Measurements from ENCODE around the gene DUSP6.

DUSP6 gene

DNA sequence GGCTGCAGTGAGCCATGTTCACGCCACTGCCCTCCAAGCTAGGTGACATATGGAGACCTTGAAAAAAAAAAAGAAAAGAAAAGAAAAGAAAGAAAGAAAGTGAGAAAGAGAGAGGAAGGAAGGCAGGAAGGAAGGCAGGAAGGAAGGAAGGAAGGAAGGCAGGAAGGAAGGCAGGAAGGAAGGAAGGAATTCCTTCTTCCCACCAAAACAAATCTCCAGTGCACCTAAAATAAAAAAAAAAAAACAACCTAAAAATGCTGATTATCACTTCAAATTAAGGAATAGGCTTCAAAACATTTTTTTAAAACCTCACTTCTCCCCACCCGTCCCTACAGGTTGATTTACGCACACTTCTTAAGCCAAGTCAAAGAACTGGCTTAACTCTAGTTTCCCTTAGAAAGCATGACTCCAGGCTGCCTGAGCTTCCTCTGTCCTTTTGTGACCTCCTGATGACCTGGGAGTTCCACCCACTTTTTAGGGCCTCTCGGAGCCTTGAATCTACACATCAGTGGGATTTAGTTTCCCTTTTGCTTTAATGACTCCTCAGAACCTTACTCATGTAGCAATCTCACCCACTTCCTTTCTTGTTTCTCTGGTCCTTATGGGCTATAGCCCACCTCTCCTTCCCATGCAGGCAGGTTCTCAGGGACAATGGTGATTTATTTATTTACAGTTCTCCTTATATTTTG, 18.6 kb downstream of the DUSP6 start:
- Mint-ChIP-seq H3K4me1 (peaks cover 18% of the 10 kb centered on the region), H3K27me3 (no peaks in the 10 kb centered on the region), H3K9me3 (peaks cover 7% of the 10 kb centered on the region), H3K36me3 (peaks cover 2% of the 10 kb centered on the region), H3K4me3 (peak overlapping the region; percentile 78), H3K27ac (peak overlapping the region; percentile 11)

DNA sequence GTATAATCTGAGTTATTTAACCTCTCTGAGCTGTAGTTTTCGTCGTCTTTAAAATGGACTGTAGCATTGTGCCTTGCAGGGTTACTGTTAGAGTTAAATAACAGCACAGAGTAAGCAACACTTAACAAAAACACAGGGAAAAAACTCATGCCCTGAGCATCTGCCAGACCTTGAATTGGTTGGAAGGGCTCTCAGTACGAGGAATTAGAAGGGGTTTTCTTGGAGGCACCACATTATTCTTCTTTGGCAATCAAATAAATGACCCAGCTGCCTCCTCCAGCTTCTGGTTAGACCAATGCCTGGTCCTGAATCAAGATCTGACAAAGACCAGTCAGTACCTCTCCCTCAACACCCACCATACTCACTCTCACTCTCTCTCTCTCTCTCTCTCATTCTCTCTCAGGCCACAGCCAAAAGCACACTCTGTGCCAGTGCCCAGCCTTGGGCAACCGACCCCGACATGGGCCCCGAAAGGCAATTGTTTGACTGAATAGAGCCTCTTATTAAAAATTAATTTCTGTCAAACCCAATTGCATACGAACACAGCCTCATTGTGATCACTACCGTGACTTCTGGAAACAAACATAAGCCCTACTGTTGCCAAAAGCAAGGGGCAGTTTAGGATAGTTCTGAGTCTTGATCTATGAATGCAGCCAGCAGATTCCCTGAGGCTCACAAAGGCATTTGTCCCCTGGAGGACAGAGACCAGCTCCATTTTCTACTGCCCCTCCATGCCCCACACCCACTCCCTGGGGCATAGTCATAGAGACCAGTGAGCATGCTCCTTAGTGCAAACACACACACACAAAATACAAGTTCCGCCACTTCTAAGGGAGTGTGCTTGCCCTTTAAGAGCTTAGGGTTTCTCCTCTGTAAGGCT, 23.9 kb downstream of the DUSP6 start:
- H3K27me3 Mint-ChIP-seq: no peaks in the 10 kb centered on the region
- H3K4me3 Mint-ChIP-seq: no peak overlapping the region
- H3K9me3 Mint-ChIP-seq: peaks cover 7% of the 10 kb centered on the region
- H3K4me1 Mint-ChIP-seq: peaks cover 15% of the 10 kb centered on the region
- peaks cover 2% of the 10 kb centered on the region for H3K36me3 Mint-ChIP-seq
- no peak overlapping the region for H3K27ac Mint-ChIP-seq

DNA sequence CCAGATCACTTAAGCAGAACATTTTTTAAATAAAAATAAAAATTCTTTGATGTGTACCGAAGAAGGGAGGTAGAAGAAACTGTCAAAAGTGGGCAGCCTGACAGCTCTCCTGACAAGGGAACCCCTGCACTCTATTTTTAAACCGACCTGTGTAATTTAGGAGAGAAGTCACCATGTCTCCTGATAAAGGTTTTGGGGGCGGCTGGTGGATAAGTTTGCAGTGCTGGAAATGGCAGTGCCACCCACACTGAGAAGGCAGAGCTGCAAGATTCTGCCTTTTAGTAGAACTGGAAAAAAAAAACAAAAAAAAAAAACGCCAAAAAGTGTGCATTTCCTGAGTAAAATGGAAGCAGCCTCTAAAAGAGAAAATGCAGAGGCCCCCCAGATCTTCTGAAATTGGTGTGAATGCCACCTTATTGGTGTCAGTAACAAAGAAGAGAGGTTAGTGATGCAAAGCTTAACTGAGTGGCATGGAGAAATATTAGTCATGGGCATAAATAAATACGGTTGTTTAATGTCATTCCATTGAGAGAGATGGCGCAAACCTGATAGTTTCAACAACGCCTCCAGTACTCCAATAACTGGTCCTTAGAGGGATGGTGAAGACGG, 24.7 kb downstream of the DUSP6 start:
- Mint-ChIP-seq H3K4me3 (no peak overlapping the region), H3K27ac (no peak overlapping the region), H3K4me1 (peaks cover 13% of the 10 kb centered on the region)

DNA sequence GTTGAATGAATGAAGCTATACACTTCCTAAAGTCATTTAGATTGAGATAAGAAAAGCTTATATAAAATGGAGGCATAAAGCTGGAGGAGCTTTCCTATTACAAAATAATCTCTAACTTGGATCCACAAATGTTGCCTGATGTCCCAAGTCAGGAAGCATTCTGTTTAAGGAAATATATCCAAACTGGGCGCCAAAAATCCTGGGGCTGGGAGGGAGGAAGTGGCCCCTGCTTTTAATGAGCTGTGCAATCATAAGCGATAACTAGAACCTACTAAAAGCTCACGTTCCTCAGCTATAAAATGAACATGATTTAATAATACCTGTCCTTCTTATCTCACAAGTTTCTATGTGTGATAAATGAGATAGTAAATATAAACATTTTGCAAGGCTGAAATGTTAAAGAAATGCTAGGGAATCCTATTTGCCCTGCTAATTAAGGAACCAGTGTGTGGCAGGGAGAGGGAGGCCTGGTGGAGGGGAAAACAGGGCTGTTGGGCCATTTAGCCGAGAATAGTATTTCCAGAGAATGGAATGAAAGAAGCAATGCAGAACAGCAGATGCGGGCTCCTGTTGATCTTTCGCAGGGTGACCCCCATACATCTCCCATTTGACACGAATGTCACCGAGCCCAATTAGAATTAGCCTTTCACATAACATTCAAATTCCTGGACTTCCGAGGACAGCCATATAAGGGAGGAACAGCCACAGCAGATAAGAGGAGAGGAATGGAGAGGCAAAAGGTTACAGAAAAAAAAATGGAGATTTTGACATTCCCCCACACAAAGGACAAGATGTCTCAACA, 25.9 kb downstream of the DUSP6 start:
- H3K27ac Mint-ChIP-seq: no peak overlapping the region
- H3K27me3 Mint-ChIP-seq: no peaks in the 10 kb centered on the region
- H3K36me3 Mint-ChIP-seq: peaks cover 2% of the 10 kb centered on the region
- H3K4me1 Mint-ChIP-seq: peaks cover 13% of the 10 kb centered on the region
- H3K4me3 Mint-ChIP-seq: no peak overlapping the region
- H3K9me3 Mint-ChIP-seq: peaks cover 7% of the 10 kb centered on the region

More for the DNA sequence above, 24.7 kb downstream of the DUSP6 start:
- Mint-ChIP-seq H3K9me3 (peaks cover 7% of the 10 kb centered on the region), H3K27me3 (no peaks in the 10 kb centered on the region), H3K36me3 (peaks cover 2% of the 10 kb centered on the region)

DNA sequence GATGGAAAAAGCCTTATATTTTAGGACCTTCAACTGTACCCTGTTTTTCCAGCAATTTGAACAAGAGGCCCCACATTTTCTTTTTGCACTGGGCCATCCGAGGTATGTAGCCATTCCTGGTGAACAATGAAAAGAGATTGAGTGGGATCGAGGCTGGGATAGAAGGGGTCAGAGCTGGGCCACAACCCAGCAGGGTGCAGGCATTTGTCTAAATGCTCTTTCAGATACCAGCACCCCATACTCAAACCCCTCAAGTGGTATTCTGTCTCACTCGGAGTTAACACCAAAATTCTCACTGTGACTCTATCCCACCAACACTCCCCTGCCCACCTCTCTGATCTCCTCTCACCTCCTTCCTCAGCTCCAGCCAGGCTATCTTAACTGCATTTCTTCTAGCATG, 26.8 kb downstream of the DUSP6 start:
- peaks cover 1% of the 10 kb centered on the region for H3K9me3 Mint-ChIP-seq
- no peak overlapping the region for H3K27ac Mint-ChIP-seq
- H3K27me3 Mint-ChIP-seq: no peaks in the 10 kb centered on the region
- no peak overlapping the region for H3K4me3 Mint-ChIP-seq
- H3K36me3 Mint-ChIP-seq: no peaks in the 10 kb centered on the region
- H3K4me1 Mint-ChIP-seq: peaks cover 13% of the 10 kb centered on the region

DNA sequence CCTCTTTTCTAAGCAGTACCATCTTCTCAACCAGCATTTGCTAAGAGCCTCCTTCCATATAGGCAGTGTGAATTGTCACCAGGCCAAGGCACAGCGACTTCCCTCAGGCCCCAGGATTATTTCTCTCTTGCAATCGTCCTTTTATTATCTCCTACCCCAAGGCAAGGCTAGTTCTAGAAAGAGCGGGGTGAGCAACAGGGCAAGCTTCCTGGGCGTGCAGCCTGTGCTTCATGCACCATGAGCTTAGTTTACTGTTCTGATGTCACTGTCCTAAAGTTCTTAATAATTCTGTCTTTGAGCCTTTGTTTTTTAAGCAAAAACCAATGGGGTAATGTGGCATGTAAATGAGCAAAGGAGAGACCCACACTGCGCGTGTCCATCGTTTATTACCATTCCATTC, 27.9 kb downstream of the DUSP6 start:
- Mint-ChIP-seq H3K27me3 (no peaks in the 10 kb centered on the region), H3K36me3 (no peaks in the 10 kb centered on the region), H3K4me1 (peaks cover 13% of the 10 kb centered on the region), H3K4me3 (no peak overlapping the region), H3K9me3 (no peaks in the 10 kb centered on the region), H3K27ac (no peak overlapping the region)

DNA sequence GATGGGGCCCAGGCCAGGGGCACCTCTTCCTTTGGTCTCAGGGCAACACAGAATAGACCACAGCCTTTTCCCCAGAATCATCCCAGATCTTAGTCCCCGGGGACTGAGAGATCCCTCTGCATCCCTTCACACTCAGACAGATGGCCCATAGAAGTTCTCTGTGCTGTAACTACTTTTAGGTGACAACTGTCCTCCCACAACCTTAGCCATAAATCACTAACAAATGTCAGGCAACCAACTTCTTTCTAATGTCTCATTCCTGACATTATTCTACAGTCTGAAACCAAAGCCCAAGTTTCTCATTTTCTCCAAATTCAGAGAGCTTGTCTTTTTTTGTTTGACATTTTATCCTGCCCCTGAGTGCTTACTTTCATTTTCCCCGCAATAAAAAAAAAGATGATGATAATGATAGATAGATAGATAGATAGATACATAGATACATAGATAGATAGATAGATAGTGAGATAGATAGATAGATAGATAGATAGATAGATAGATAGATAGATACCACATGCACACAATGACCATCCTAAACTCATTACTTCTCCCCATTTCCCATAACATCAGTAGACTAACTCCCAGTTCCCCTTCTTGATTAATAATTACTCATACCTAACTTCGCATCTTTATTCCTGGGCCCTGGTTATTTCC, 28.6 kb downstream of the DUSP6 start:
- H3K27me3 Mint-ChIP-seq: no peaks in the 10 kb centered on the region
- H3K36me3 Mint-ChIP-seq: no peaks in the 10 kb centered on the region
- H3K9me3 Mint-ChIP-seq: no peaks in the 10 kb centered on the region
- peaks cover 13% of the 10 kb centered on the region for H3K4me1 Mint-ChIP-seq
- H3K27ac Mint-ChIP-seq: peak overlapping the region; percentile 43
- no peak overlapping the region for H3K4me3 Mint-ChIP-seq

DNA sequence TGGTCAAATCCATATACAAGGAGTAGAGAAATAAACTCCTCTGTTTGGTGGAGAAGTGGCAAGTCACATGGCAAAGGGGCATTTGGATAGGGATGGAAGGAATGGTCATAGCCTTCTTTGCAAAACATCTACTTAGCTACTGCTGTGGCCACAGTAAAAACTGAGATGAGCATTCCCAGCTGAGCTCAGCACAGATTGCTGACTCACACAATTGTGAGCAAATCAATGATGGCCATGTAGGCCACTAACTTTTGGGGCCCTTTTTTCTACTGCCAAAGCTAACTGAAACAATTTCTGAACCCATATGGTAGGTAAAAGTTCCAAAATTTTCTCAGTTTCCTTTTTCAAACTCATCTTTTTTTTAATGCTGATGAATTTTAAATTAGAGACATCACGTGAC, 31.6 kb downstream of the DUSP6 start:
- Mint-ChIP-seq H3K27me3 (no peaks in the 10 kb centered on the region), H3K4me1 (peaks cover 10% of the 10 kb centered on the region), H3K4me3 (no peak overlapping the region), H3K9me3 (no peaks in the 10 kb centered on the region), H3K36me3 (no peaks in the 10 kb centered on the region), H3K27ac (peak overlapping the region; percentile 26)

DNA sequence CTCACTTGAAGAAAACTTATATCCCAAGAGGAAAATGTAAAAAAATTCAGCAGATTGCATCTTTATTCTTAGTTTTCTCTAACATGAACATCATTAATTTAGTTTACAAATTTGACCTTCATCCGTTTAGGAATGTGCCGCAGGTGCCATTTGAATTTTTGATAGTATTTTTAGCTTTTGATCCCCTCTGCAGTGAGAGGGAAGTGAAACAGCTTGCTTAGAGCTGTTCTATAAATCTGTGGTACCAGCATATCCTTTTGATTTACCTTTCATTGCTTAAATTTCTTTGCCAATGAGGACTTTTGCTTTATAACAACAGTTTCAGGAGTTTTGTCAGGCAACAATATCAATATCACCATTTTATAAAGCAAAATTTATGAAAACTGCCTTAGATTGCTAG, 32.7 kb downstream of the DUSP6 start:
- no peaks in the 10 kb centered on the region for H3K9me3 Mint-ChIP-seq
- H3K36me3 Mint-ChIP-seq: no peaks in the 10 kb centered on the region
- no peaks in the 10 kb centered on the region for H3K27me3 Mint-ChIP-seq
- no peak overlapping the region for H3K27ac Mint-ChIP-seq
- no peak overlapping the region for H3K4me3 Mint-ChIP-seq
- H3K4me1 Mint-ChIP-seq: peaks cover 10% of the 10 kb centered on the region

DNA sequence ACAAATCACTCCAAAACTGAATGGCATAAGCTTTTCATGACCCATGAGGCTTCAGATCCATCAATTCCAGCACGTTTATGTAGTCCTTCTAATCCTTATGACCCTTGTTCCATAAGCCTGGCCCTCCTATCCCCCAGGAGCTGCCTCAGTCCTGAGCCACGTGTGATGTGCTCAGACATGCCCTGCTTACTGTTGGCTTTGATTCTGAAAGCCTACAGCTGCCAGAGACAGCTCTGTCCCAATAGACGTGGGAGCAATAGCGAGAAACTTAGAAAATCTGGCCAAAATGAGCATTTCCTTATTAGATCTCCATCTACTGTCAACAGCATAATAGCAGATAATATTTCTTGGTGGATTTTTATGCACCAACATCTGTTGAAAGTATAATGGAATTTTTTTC, 33.2 kb downstream of the DUSP6 start:
- H3K9me3 Mint-ChIP-seq: no peaks in the 10 kb centered on the region
- H3K36me3 Mint-ChIP-seq: no peaks in the 10 kb centered on the region
- peaks cover 10% of the 10 kb centered on the region for H3K4me1 Mint-ChIP-seq
- H3K27ac Mint-ChIP-seq: no peak overlapping the region
- H3K4me3 Mint-ChIP-seq: no peak overlapping the region
- no peaks in the 10 kb centered on the region for H3K27me3 Mint-ChIP-seq

DNA sequence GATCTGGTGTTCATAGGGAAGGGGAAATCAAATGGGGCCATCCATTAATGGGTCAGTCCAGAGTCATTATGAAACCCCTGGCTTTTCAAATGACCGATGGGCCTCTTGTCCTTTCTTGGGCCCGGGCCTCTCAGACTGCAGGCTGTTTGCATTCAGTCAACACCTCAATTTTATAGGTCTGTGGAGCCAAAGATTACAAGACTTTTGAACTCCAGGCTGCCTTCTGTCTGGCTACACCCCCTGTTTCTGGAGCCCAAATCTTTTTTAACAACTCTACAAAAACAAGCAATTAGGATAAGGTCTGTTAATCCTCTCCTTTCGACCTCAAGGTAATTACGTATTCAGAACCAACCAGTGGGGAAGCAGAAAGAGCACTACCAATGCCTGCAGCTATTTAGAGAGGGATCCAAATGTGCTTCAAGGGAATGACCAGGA, 35.6 kb downstream of the DUSP6 start:
- Mint-ChIP-seq H3K36me3 (no peaks in the 10 kb centered on the region), H3K9me3 (no peaks in the 10 kb centered on the region), H3K27me3 (no peaks in the 10 kb centered on the region), H3K4me1 (peaks cover 10% of the 10 kb centered on the region), H3K4me3 (no peak overlapping the region), H3K27ac (no peak overlapping the region)

DNA sequence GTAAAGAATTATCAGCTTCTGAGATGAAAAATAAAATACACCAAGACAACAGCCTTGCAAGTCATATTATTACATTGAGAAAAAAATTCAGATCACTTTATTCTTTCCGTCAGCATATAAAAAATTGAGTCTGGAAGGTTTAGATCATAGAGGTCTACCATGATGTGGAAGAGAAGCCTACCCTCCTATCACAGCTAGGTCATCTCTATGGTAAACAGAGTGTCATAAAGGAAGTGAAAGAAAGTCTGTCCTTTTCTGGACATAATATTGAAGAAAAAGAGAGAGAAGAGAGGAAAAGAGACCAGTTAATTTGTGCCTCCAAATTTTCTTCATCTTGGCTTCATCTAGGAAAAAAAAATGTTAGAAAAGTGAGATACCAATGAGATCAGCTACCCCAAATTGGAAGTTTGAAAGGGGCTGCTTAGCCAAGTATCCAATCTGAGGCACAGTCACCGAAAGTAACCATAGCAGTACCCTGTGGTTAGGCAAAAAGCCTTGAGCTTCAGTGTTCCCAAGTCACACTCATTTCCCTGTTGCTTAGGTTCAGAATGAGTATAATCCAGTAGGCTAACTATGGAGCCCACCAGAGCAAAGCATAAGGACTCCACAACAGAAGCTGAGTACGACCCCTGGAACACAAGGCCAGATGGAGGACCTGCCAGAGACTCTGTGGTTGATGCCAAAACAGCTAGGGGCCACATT, 38.1 kb downstream of the DUSP6 start:
- Mint-ChIP-seq H3K4me3 (no peak overlapping the region), H3K9me3 (no peaks in the 10 kb centered on the region), H3K36me3 (no peaks in the 10 kb centered on the region), H3K27me3 (no peaks in the 10 kb centered on the region), H3K27ac (no peak overlapping the region), H3K4me1 (peaks cover 17% of the 10 kb centered on the region)

DNA sequence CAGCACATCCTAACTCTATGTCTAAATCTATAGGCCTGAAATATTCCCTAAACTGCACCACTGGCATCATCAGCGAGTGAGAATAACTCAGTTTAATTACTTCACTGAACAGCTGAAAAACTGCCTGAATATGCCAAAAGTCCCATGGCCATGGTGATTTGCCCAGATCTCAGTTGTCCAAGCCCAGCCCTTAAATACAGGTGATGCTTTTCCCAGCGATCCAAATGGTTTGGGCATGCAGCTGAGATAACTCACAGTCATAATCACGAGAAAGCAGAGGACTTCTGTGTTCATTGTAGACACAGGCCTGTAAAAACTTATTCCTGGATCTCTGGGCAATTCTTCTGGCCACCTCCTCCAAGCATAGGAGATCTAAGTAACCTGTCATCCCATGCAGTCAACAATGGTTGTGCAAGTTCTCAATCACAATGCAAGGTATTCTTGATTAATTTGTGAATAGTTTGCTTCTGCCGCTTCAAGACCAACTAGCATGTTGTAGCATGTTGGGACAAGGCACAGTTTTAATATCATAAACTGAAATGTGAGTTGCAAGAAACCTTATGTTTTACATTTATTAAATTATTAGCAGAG, 40.5 kb downstream of the DUSP6 start:
- H3K36me3 Mint-ChIP-seq: no peaks in the 10 kb centered on the region
- peaks cover 29% of the 10 kb centered on the region for H3K4me1 Mint-ChIP-seq
- no peak overlapping the region for H3K4me3 Mint-ChIP-seq
- H3K9me3 Mint-ChIP-seq: no peaks in the 10 kb centered on the region
- no peak overlapping the region for H3K27ac Mint-ChIP-seq
- H3K27me3 Mint-ChIP-seq: no peaks in the 10 kb centered on the region

DNA sequence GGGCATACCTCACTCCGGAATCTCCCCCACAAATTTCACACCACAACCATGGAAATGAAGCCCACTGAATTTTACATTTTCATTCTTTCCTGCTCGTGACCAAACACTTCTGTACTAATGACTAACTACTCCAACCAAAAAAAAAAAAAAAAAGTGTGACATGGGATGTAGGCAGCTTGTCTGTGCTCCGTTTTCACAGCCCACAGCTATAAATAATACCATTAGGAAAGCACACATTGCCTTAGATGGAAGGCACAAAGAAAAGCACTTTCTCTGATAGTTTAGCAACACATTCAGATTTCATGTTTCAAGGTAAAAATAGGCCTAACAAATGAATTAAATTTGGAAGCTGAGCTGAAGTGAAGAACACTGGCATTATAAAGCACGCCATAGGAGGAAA, 42.5 kb downstream of the DUSP6 start:
- Mint-ChIP-seq H3K36me3 (no peaks in the 10 kb centered on the region), H3K27ac (peak overlapping the region; percentile 20), H3K27me3 (no peaks in the 10 kb centered on the region), H3K9me3 (no peaks in the 10 kb centered on the region), H3K4me3 (no peak overlapping the region), H3K4me1 (peaks cover 28% of the 10 kb centered on the region)
